Amygdala (tissue), 56 donors: ENCODE results near the gene TEAD1.

ENCODE experiments used
- DNase-seq, 56 donors: peaks; one replicate each; lab custom pipeline; 2025; lab: John Stamatoyannopoulos, UW

The TEAD1 gene

GRCh38 chr11:12731841-12732336 is 57.7 kb downstream of the TEAD1 start:
- no peak for DNase-seq

GRCh38 chr11:12733091-12733490 is 58.9 kb downstream of the TEAD1 start:
- no peak for DNase-seq

- DNase-seq, result no peak
Measured at GRCh38 chr11:12734625-12735024, 60.4 kb downstream of the TEAD1 start.

- DNase-seq, result no peak
Measured at GRCh38 chr11:12735262-12735661, 61.0 kb downstream of the TEAD1 start.

GRCh38 chr11:12737024-12737423 is 62.8 kb downstream of the TEAD1 start:
- DNase-seq, result no peak

GRCh38 chr11:12741671-12742216 is 67.5 kb downstream of the TEAD1 start:
- DNase-seq, result peak in 16 of 56 donors; percentile 4 to 71 (median 20)

GRCh38 chr11:12743834-12744449 is 69.7 kb downstream of the TEAD1 start:
- no peak for DNase-seq

- peak in 7 of 56 donors; percentile 5 to 33 (median 11) for DNase-seq
Measured at GRCh38 chr11:12744826-12745502, 70.7 kb downstream of the TEAD1 start.

- no peak for DNase-seq
Measured at GRCh38 chr11:12745787-12746186, 71.6 kb downstream of the TEAD1 start.

GRCh38 chr11:12746593-12747097 is 72.4 kb downstream of the TEAD1 start:
- peak in 6 of 56 donors; percentile 6 to 24 (median 13) for DNase-seq

- no peak for DNase-seq
Measured at GRCh38 chr11:12748561-12748960, 74.3 kb downstream of the TEAD1 start.

GRCh38 chr11:12749442-12749841 is 75.2 kb downstream of the TEAD1 start:
- DNase-seq, result no peak

GRCh38 chr11:12750181-12750580 is 76.0 kb downstream of the TEAD1 start:
- no peak for DNase-seq

- no peak for DNase-seq
Measured at GRCh38 chr11:12752868-12753524, 78.8 kb downstream of the TEAD1 start.

- no peak for DNase-seq
Measured at GRCh38 chr11:12754021-12754420, 79.8 kb downstream of the TEAD1 start.

GRCh38 chr11:12754582-12755234 is 80.5 kb downstream of the TEAD1 start:
- no peak for DNase-seq

- no peak for DNase-seq
Measured at GRCh38 chr11:12755510-12756453, 81.6 kb downstream of the TEAD1 start.

- DNase-seq, result no peak
Measured at GRCh38 chr11:12756454-12756806, 82.2 kb downstream of the TEAD1 start.

GRCh38 chr11:12756867-12757266 is 82.6 kb downstream of the TEAD1 start:
- DNase-seq, result no peak

- no peak for DNase-seq
Measured at GRCh38 chr11:12757416-12757815, 83.2 kb downstream of the TEAD1 start.
